Endometrial microvascular endothelial cells (primary cell): ENCODE data around the gene TGFB1I1. TPM values are rescaled to one million over a fixed set of nuclear protein-coding genes. Genes with fewer than 3 reads are reported as not detected.
"Not testable (repeated sequence)": the region's sequence is repeated elsewhere in the genome, so short reads cannot be mapped to it uniquely, and the experiment has no call there.

Experiments
- in situ Hi-C: cut with HindIII; loops from 2 replicates; pipeline ENCODE4 v1.10.0; 2017; ENCODE audit warnings: low sequenced_read_pairs, low pct_unique_long_range_greater_than_20kb; ENCODE audit errors: inconsistent ontology term
- total RNA-seq: library from RNA; depleted of rRNA; stranded (reverse); fragments of >200 nt; gene quantifications from one replicate; pipeline ENCODE4 v1.2.3, GENCODE V29; 2015; ENCODE audit errors: inconsistent ontology term

TGFB1I1 gene
- total RNA-seq, 1 donor from 2014 or later = 85.1 TPM

DNA sequence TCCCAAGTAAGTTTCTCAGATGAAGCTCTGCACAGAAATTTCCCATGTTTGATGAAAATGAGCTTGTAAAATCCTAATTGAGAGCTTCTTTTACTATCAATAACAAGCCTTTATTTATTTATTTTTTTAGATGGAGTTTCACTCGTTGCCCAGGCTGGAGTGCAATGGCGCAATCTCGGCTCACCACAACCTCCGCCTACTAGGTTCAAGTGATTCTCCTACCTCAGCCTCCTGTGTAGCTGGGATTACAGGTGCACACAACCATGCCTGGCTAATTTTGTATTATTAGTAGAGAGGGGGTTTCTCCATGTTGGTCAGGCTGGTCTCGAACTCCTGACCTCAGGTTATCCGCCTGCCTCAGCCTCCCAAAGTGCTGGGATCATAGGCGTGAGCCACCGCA, 31.6 kb downstream of the TGFB1I1 start:
- in situ Hi-C loops = not testable (repeated sequence)

DNA sequence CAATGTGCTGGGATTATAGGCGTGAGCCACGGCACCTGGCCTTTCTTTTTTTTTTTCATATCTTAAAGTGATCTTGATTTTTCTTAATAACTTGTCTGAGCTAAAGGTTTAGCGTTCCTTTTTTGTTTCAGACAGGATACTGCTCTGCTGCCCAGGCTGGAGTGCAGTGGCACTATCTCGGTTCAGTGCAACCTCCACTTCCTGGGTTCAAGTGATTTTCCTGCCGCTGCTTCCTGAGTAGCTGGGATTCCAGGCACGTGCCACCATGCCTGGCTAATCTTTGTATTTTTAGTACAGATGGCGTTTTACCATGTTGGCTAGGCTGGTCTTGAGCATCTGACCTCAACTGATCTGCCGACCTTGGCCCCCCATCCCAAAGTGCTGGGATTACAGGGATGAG, 32.2 kb downstream of the TGFB1I1 start:
- in situ Hi-C loops = no loop called here

DNA sequence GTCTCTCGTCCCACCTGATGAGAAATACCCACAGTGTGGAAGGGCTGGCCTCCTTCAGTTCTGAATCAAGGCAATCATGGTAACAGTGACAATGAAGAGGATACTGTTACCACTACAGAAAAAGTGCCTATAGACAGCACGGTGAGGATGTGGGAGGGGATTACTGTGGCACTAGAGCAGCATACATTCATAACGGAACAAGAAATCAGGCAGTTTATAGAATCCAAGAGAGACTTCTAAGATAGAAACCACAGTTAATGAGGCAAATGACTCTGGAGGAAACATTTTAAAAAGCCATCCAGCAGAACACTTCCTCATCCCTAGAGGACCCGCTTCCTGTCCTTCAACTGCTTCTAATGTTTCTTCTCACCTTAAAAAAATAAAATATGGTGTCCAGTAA, 33.5 kb downstream of the TGFB1I1 start:
- in situ Hi-C loops = no loop called here

GRCh38 chr16:31507617-31507928, 35.6 kb downstream of the TGFB1I1 start:
- in situ Hi-C loops = no loop called here

DNA sequence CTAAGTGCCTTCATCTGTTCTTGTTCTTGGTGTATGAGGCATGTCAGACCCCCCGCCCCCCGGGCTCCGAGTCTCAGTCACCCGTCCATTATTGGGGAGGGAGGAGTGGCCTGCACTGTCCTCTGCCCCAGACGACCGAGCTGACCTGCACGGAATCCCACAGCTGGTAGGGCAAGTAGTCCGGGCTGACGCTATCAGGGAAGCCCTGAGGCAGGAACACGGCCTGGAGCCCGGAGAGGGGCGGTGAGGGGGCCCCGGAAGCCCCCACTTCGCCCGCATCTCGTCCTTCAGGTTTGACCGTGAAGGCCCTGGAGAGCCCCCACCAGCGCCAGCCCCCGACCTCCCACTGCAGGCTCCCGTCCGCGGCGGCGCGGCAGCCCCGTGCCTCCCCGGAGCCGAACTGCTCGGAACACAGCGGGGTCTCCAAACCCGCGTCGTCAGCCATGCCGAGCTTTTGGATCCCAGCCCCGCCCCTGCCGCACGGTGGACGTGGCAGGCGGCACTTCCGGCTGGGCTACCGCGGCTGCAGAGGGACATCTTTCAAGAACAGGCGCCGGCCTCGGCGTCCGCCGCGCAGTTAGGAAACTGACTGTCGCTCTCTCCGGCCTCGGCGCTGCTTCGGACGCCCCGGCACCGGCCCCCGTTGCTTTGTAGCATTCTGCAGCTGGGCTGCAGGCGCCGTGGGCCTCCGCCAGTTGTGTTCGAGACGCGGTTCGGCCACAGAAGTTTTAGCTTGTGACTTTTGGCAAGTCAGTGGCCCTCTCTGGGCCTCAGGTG, 36.2 kb downstream of the TGFB1I1 start, which contains the start of gene RUSF1:
Gene RUSF1, minus strand, starts transcription at position 463 of the 777 bp plus-strand sequence. Its CDS starts 18 bp downstream, at position 445.
- in situ Hi-C loops = no loop called here

GRCh38 chr16:31508706-31509195, 36.8 kb downstream of the TGFB1I1 start:
- in situ Hi-C loops = no loop called here

DNA sequence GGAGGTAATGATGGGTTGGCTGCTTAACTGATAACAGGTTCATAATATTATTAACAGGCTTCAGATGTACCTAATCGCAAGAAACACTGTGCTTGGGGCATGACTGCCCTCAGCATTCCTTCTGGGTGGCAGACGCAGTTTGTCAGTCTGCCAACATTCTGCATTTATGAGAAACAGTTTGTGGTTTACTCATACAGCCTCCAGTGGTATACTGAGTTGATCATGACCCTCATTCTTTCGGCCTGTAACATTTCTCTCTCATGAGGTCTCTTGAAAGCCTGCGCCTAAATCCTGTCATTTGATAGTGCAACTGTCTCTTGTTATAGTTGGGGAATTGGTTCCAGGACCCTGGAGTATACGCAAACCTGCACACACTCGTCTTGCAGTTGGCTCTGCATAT, 41.2 kb downstream of the TGFB1I1 start:
- in situ Hi-C loops = no loop called here

GRCh38 chr16:31513884-31514283, 41.9 kb downstream of the TGFB1I1 start:
- in situ Hi-C loops = no loop called here

GRCh38 chr16:31517800-31518402, 45.9 kb downstream of the TGFB1I1 start:
- in situ Hi-C loops = no loop called here

DNA sequence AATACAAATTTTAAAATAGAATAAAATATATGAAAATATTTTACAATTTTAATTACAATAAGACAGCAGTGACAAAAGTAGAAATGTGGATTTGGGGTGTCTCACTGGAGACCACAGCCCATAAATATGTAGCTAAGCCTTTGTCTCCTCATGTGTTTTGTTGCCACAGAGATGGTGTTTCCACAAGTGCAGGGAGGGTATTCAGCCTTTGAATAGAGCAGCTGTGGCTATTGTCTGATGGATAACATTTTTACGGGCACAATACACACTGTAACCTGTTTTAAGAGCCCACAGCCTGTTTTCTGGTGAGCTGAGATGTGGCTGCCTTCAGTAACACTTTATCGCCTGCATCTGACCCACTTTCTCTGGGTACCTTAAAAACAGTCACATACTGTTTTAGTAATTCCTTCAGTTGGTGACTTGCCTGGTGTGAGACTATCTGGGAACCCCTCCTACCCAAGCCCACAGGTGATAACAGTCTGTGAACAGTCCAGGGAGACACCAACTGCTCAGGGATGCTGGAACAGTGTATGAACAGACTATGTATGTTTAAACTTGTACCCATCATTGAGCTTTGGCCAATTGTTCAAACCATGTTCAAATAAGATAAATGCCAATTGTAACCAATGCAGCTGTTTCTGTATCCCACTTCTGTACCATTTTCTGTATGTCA, 47.9 kb downstream of the TGFB1I1 start:
- in situ Hi-C loops = no loop called here

- in situ Hi-C loops = no loop called here
Measured at GRCh38 chr16:31521368-31521767, 49.4 kb downstream of the TGFB1I1 start.

- in situ Hi-C loops = no loop called here
Measured at GRCh38 chr16:31522071-31522470, 50.1 kb downstream of the TGFB1I1 start.

DNA sequence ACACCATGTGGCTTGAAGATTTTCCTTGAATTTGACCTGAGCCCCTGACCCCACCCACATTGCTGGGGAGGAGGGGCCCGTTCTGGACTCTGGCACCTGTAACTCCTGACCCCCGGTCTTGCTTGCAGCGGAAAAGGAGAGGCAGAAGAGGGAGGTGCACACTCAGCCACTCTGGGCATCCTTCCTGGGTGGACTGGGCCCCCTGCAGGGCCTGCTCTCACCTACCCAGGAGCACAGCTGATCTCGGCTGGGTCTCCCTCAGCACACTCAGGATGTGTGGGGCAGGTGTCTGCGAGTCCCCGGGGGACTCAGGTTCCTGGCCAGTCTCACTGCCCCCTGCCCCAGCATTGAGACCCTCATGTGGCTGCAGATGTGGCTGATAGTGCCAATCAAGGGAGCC, 51.8 kb downstream of the TGFB1I1 start:
- in situ Hi-C loops = not testable (repeated sequence)

DNA sequence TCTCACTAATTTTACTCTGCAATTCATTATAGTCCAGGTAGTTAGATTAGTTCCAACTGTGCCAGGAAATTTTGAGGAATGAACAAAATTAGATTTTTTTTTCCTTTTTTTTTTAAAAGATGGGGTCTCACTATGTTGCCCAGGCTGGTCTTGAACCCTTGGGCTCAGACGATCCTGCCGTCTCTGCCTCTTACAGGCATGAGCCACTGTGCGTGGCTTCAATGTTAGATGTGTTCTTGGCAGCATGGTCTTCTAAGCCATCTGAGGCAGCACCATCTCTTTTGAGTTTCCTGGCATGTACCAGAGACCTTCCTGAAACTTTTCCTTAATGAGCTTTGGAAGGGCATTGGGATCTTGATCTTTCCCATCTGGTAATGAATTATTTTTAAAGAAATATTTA, 53.2 kb downstream of the TGFB1I1 start:
- in situ Hi-C loops = no loop called here

Other genes starting within 250 kb of the TGFB1I1 start
- not detected for gene ITGAM, start 212.2 kb upstream of the TGFB1I1 start, total RNA-seq
- 2.8 TPM for gene ITGAX, start 117.0 kb upstream of the TGFB1I1 start, total RNA-seq
- not detected for gene ITGAD, start 78.8 kb upstream of the TGFB1I1 start, total RNA-seq
- not detected for gene COX6A2, start 43.8 kb upstream of the TGFB1I1 start, total RNA-seq
- gene ZNF843, start 29.4 kb upstream of the TGFB1I1 start, total RNA-seq = not detected
- gene ARMC5, start 12.7 kb upstream of the TGFB1I1 start, total RNA-seq = 21.2 TPM
- not detected for gene SLC5A2, start 11.0 kb downstream of the TGFB1I1 start, total RNA-seq
- gene RUSF1, start 36.2 kb downstream of the TGFB1I1 start, total RNA-seq = 35.3 TPM
- gene AHSP, start 55.7 kb downstream of the TGFB1I1 start, total RNA-seq = not detected